ENCODE measurements around the gene KCNQ5.

Gene KCNQ5

DNA sequence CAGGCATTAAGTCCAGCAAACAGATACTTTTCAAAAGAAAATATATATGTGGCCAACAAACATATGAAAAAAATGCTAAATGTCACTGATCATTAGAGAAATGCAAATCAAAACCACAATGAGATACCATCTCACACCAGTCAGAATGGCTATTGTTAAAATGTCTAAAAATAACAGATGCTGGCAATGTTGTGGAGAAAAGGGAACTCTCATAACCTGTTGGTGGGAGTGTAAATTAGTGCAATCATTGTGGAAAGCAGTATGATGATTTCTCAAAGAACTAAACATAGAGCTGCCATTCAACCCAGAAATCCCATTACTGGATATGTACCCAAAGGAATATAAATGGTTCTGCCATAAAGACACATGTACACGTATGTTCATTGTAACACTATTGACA is 20.6 kb downstream of the KCNQ5 start:
- H3K4me3 ChIP-seq (ENCODE audit: low read length): no peak overlapping the region
- H3K4me1 ChIP-seq (ENCODE audit: control insufficient read depth, insufficient read depth, low read length): peaks cover 12% of the 10 kb centered on the region
- H3K27me3 ChIP-seq (ENCODE audit: control insufficient read depth, insufficient read depth, low read length): no peaks in the 10 kb centered on the region
- H3K9me3 ChIP-seq (replicated peaks; ENCODE audit: low read length): no peaks in the 10 kb centered on the region
- no peak overlapping the region for H3K4me2 ChIP-seq (ENCODE audit: low read length)
- H3K9ac ChIP-seq (ENCODE audit: low read depth, low read length): no peak overlapping the region
- H3K36me3 ChIP-seq (ENCODE audit: insufficient read depth, low read length): no peaks in the 10 kb centered on the region

DNA sequence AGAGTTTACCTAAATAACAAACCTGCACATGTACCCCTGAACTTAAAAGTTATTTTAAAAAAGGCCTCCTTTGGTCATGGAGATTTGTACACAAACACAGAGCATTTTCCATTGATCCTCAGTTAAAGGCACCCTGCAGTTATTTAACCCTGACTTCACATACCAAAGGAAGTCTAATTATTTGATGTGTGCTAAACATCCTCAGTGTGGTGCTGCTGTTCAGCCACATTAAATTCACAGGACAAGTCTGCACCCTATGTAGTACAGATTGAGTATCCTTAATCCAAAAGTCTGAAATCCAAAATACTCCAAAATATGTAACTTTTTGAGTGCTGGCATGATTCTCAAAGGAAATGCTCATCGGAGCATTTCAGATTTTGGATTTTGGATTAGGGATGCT is 21.4 kb downstream of the KCNQ5 start:
- Histone ChIP-seq H3K4me1 (ENCODE audit: control insufficient read depth, insufficient read depth, low read length) (peaks cover 12% of the 10 kb centered on the region), H3K9ac (ENCODE audit: low read depth, low read length) (no peak overlapping the region), H3K4me2 (ENCODE audit: low read length) (no peak overlapping the region), H3K36me3 (ENCODE audit: insufficient read depth, low read length) (no peaks in the 10 kb centered on the region), H3K27me3 (ENCODE audit: control insufficient read depth, insufficient read depth, low read length) (no peaks in the 10 kb centered on the region), H3K9me3 (replicated peaks; ENCODE audit: low read length) (no peaks in the 10 kb centered on the region), H3K4me3 (ENCODE audit: low read length) (no peak overlapping the region)

DNA sequence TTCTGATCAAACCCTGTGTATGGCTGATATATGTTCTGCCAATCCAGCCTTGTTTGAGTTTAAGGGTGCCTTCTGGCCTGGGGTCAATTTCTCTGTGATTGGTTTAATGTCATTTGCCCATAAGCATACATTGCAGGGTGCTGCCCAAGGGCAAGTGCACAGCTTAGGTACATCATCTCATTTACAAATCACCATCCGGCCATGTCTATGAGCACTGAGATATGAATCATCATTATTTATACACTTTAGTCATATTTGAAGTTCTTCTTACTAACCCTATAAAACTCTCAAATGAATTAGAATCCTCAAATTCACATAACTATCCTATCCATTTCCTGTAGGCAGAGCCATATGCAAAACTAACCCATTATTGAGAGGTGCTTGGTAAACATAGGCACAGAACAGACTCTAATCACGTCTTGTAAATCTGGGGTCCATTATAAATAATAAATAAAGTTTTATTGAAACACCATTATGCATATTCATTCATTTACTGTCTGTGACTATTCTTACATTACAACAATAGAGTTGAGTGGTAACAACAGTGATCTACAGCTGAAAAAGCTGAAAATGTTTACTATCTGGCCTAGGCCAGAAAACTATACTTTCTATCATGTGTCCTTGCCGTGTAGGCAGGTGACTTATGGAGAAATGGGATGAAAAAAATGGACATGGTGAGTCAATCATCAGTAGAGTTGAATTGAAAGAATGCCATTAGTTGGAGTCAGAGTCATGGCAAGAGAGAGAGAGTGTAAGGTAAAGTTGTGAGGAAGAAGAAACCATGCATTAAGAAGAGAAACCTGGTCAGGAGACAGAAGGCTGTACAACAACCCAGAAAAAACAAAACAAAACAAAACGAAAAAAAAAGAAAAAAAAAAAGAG is 25.0 kb downstream of the KCNQ5 start:
- Histone ChIP-seq H3K4me3 (ENCODE audit: low read length) (no peak overlapping the region), H3K9me3 (replicated peaks; ENCODE audit: low read length) (no peaks in the 10 kb centered on the region), H3K36me3 (ENCODE audit: insufficient read depth, low read length) (no peaks in the 10 kb centered on the region), H3K4me1 (ENCODE audit: control insufficient read depth, insufficient read depth, low read length) (peaks cover 42% of the 10 kb centered on the region), H3K9ac (ENCODE audit: low read depth, low read length) (no peak overlapping the region), H3K4me2 (ENCODE audit: low read length) (no peak overlapping the region), H3K27me3 (ENCODE audit: control insufficient read depth, insufficient read depth, low read length) (no peaks in the 10 kb centered on the region)

DNA sequence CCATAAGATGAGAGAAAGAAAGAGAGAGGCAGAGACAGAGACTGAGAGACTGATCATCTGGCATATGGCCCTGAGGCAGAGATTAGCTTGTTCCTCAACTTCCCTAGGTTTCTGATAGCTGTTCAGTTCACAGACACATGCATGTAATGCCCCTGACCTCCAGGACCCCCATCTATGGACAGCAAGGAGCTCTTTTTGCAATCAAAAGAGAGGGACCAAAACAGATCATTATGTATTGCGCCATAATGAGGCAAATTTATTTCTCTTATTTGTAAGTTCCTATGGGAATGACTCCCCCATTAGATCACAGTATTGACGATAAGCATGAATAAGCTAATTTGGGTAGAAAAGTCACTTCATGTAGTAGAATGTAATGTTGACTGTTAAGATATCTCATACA is 25.6 kb downstream of the KCNQ5 start:
- Histone ChIP-seq H3K4me2 (ENCODE audit: low read length) (no peak overlapping the region), H3K4me1 (ENCODE audit: control insufficient read depth, insufficient read depth, low read length) (peaks cover 48% of the 10 kb centered on the region), H3K36me3 (ENCODE audit: insufficient read depth, low read length) (no peaks in the 10 kb centered on the region), H3K9ac (ENCODE audit: low read depth, low read length) (no peak overlapping the region), H3K4me3 (ENCODE audit: low read length) (no peak overlapping the region), H3K27me3 (ENCODE audit: control insufficient read depth, insufficient read depth, low read length) (no peaks in the 10 kb centered on the region), H3K9me3 (replicated peaks; ENCODE audit: low read length) (no peaks in the 10 kb centered on the region)

DNA sequence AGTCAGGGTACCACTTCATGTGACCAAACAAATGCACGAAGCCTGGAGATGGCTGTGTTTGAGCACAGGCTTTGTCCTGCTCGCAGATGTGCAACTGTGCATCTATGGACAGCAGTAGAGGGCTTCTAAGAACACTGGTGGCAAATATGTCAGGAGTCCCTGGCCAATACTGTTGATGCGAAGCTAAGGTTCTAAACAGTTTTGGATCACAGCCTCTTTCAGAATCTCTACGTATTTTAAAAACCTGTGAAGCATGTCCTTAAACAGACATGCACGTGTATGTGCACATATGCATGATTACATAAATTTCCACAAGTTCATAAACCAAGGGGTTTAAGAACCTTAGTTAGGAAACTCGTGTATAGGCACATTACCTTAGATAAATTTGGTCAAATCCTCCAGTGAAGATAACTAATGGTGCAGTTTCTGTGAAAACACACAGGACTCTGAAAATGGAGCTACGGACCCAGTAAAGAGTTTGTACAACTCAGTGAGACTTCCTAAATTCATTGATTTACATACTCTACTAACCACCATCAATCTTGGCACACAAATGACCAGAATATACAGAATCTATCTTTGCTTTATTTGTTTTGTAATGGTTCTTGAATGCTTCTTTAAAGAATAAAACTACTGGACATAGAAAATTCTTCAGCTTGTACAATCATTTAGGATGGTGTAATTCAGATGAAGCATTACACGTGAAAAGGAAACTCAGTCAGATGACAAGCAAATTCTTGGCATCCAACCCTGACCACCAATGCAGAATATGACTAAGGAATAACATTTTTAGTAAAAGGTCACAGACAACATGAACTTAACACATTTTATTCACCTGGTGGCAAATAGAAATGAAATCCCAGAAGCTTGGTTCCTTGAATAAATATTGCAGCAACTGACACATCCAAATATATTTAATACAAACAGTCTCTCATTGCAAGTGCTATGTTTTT is 27.4 kb downstream of the KCNQ5 start:
- no peaks in the 10 kb centered on the region for H3K27me3 ChIP-seq (ENCODE audit: control insufficient read depth, insufficient read depth, low read length)
- H3K9me3 ChIP-seq (replicated peaks; ENCODE audit: low read length): no peaks in the 10 kb centered on the region
- H3K4me2 ChIP-seq (ENCODE audit: low read length): peak overlapping the region; percentile 66
- peak overlapping the region; percentile 11 for H3K4me3 ChIP-seq (ENCODE audit: low read length)
- no peaks in the 10 kb centered on the region for H3K36me3 ChIP-seq (ENCODE audit: insufficient read depth, low read length)
- H3K9ac ChIP-seq (ENCODE audit: low read depth, low read length): peak overlapping the region; percentile 23
- peaks cover 51% of the 10 kb centered on the region for H3K4me1 ChIP-seq (ENCODE audit: control insufficient read depth, insufficient read depth, low read length)

DNA sequence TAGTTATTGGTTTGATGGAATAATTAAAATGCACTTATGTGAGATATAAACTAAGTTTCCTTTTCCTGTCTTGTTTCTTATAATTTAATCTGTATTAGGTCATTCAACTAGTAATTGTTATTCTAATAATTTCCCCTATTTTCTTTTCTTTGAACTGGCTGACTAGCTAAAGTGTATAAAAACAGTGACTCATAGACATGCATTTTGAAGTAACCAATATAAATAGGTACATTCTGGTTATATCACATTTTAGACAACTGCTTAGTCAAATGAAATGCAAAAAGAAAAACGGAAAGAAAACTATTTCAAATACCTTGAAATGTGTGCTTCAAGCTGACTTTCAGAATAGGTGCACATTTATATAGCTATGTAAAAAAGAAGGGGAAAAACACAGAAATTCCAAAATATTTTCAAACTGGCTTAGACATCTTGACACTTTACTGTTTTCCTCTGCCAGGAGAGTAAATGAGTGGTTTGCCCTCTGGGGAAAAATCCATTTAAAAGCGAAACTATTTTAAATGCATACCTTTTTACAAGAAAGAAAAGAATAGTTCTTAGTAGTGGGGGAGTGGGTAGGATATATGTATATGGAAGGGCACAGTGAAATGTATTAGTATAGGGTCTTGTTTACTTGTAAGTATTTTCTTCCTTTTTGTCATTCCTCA is 28.3 kb downstream of the KCNQ5 start:
- H3K4me2 ChIP-seq (ENCODE audit: low read length): peak overlapping the region; percentile 56
- no peaks in the 10 kb centered on the region for H3K27me3 ChIP-seq (ENCODE audit: control insufficient read depth, insufficient read depth, low read length)
- H3K9me3 ChIP-seq (replicated peaks; ENCODE audit: low read length): no peaks in the 10 kb centered on the region
- no peaks in the 10 kb centered on the region for H3K36me3 ChIP-seq (ENCODE audit: insufficient read depth, low read length)
- H3K4me1 ChIP-seq (ENCODE audit: control insufficient read depth, insufficient read depth, low read length): peaks cover 51% of the 10 kb centered on the region
- peak overlapping the region; percentile 16 for H3K9ac ChIP-seq (ENCODE audit: low read depth, low read length)
- H3K4me3 ChIP-seq (ENCODE audit: low read length): peak overlapping the region; percentile 2

DNA sequence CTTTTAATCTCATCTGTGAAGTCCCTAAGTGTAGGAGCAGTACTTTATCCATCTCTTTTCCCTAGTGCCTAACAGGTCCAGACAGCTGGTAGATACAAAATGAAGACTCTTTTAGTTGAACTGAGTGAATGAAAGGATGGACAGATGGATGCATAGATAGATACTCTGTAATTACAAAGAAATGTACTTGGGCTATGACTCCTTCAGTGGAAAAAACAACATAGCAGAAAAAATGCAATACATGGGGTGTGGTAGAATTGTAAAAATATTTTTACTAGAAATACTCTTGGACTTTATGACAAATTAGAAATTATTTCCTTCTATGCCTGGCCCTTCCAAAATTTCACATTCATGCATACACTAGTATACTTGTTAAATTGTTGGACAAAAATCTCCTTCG is 29.3 kb downstream of the KCNQ5 start:
- peak overlapping the region; percentile 33 for H3K9ac ChIP-seq (ENCODE audit: low read depth, low read length)
- no peak overlapping the region for H3K4me3 ChIP-seq (ENCODE audit: low read length)
- peaks cover 51% of the 10 kb centered on the region for H3K4me1 ChIP-seq (ENCODE audit: control insufficient read depth, insufficient read depth, low read length)
- no peaks in the 10 kb centered on the region for H3K27me3 ChIP-seq (ENCODE audit: control insufficient read depth, insufficient read depth, low read length)
- H3K36me3 ChIP-seq (ENCODE audit: insufficient read depth, low read length): no peaks in the 10 kb centered on the region
- H3K9me3 ChIP-seq (replicated peaks; ENCODE audit: low read length): no peaks in the 10 kb centered on the region
- H3K4me2 ChIP-seq (ENCODE audit: low read length): peak overlapping the region; percentile 56

DNA sequence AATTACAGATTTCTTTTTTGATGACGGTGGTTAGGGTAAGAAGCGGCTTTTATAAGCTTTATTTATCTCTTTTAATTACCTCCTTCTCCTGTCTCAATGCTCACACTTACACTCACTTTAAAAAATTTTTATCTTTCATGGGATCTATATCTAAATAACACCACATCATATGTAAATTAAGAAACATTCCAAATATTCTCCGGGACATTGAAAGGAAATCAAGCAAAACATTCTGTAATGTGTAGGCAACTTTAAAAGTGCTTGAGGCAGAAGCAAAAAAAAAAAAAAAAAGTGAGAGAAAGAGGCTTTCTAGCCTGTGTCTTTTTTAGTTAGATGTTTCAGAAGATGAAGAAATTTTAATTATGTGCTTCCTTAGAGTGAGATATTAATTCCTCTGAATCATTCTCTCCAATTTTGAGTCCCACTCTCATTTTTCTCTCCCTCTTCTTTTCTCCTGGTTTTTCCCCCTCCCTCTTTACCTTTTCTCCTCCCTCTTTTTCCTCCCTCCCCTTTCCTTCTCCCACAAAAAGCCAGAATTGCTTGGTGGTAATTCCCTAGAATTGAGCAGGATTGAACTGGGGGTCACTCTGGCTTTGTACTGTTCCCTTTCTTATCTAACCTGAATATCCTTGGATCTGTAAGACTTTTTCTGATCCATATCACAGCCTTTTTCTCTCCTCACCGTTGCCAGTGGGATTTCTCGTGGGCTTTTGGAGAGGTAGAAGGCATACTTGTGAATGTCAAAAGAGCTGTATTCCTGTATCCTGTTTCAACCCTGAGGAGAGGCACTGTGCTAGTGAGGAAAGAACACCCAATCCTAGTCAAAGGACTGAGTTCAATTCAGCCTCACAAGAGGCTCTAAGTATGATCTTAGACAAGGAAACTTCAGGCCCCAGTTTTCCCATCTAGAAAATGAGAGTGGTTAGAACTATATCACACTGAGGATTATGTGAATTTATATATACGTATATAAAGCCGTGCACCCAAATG is 30.4 kb downstream of the KCNQ5 start:
- Histone ChIP-seq H3K4me2 (ENCODE audit: low read length) (peak overlapping the region; percentile 49), H3K4me3 (ENCODE audit: low read length) (no peak overlapping the region), H3K4me1 (ENCODE audit: control insufficient read depth, insufficient read depth, low read length) (peaks cover 41% of the 10 kb centered on the region), H3K9me3 (replicated peaks; ENCODE audit: low read length) (no peaks in the 10 kb centered on the region), H3K36me3 (ENCODE audit: insufficient read depth, low read length) (no peaks in the 10 kb centered on the region), H3K27me3 (ENCODE audit: control insufficient read depth, insufficient read depth, low read length) (no peaks in the 10 kb centered on the region), H3K9ac (ENCODE audit: low read depth, low read length) (peak overlapping the region; percentile 33)

DNA sequence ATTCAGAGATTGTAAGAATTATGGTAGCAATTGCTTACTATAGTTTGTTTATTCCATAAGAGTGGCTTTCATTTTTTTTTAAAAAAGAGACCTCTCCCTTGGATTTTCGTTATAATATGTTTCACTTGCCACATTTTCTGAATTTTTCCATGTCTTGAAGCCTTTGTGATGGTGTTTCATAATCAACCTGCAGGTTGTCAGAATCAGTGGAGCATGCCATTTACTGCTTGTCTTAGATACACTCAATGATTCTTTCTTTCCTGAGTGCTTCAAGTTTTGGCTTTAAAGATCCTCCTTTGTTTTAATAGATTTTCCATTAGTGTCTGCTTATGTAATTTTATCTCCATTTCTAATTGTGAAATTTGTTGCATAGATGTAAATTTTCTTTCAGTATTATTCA is 31.2 kb downstream of the KCNQ5 start:
- peaks cover 47% of the 10 kb centered on the region for H3K4me1 ChIP-seq (ENCODE audit: control insufficient read depth, insufficient read depth, low read length)
- no peak overlapping the region for H3K4me3 ChIP-seq (ENCODE audit: low read length)
- H3K9me3 ChIP-seq (replicated peaks; ENCODE audit: low read length): no peaks in the 10 kb centered on the region
- H3K27me3 ChIP-seq (ENCODE audit: control insufficient read depth, insufficient read depth, low read length): no peaks in the 10 kb centered on the region
- H3K9ac ChIP-seq (ENCODE audit: low read depth, low read length): no peak overlapping the region
- H3K4me2 ChIP-seq (ENCODE audit: low read length): no peak overlapping the region
- no peaks in the 10 kb centered on the region for H3K36me3 ChIP-seq (ENCODE audit: insufficient read depth, low read length)

DNA sequence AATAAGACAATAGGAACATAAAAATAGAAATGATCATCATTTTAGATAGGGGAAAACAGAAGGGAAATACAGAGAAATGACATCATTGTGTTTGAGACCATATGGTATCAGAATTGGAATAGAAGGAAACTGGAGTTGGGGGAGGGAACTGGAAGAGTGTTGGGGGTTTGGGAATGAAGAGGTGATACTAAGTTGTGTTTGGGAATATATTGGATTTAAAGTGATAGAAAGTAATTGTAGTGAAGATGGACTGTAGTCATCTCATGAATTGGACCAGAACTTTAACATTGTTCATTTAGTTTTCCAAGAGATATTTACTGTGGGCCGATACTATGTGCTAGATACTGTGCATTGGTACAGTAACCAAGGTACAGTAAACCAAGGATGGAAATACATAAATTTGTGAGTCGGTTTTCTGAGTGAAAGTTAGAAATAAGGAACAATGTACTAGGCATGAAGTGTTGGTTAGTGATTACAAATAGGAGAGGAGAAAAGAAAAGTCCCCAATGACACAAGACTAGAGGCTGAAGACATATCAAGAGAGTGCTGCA is 32.3 kb downstream of the KCNQ5 start:
- no peaks in the 10 kb centered on the region for H3K9me3 ChIP-seq (replicated peaks; ENCODE audit: low read length)
- H3K9ac ChIP-seq (ENCODE audit: low read depth, low read length): no peak overlapping the region
- no peak overlapping the region for H3K4me2 ChIP-seq (ENCODE audit: low read length)
- H3K27me3 ChIP-seq (ENCODE audit: control insufficient read depth, insufficient read depth, low read length): no peaks in the 10 kb centered on the region
- H3K4me3 ChIP-seq (ENCODE audit: low read length): no peak overlapping the region
- no peaks in the 10 kb centered on the region for H3K36me3 ChIP-seq (ENCODE audit: insufficient read depth, low read length)
- H3K4me1 ChIP-seq (ENCODE audit: control insufficient read depth, insufficient read depth, low read length): peaks cover 42% of the 10 kb centered on the region
